Middle frontal gyrus (tissue), 1 donor: ENCODE data around the gene MICAL3.
"Not testable (repeated sequence)": the region's sequence is repeated elsewhere in the genome, so short reads cannot be mapped to it uniquely, and the experiment has no call there.

Experiments
- DNase-seq: peaks from one replicate; pipeline ENCODE4 v3.0.0-alpha.2; 2015; ENCODE audit warnings: low spot score; ENCODE audit errors: extremely low spot score

The MICAL3 gene

GRCh38 chr22:17939011-17939410, 85.3 kb downstream of the MICAL3 start:
- DNase-seq = no peak

- no peak for DNase-seq
Measured at GRCh38 chr22:17938484-17938924, 85.9 kb downstream of the MICAL3 start.

GRCh38 chr22:17932457-17932856, 91.9 kb downstream of the MICAL3 start:
- not testable (repeated sequence) for DNase-seq

GRCh38 chr22:17931400-17931825, 92.9 kb downstream of the MICAL3 start:
- no peak for DNase-seq

GRCh38 chr22:17930455-17931313, 93.7 kb downstream of the MICAL3 start:
- DNase-seq = no peak

GRCh38 chr22:17929909-17930308, 94.5 kb downstream of the MICAL3 start:
- DNase-seq = no peak

GRCh38 chr22:17928391-17928790, 96.0 kb downstream of the MICAL3 start:
- DNase-seq = no peak

- no peak for DNase-seq
Measured at GRCh38 chr22:17927062-17927461, 97.3 kb downstream of the MICAL3 start.

GRCh38 chr22:17926516-17926915, 97.8 kb downstream of the MICAL3 start:
- no peak for DNase-seq

- DNase-seq = no peak
Measured at GRCh38 chr22:17925431-17925841, 98.9 kb downstream of the MICAL3 start.

- no peak for DNase-seq
Measured at GRCh38 chr22:17924735-17925364, 99.5 kb downstream of the MICAL3 start.

- no peak for DNase-seq
Measured at GRCh38 chr22:17924076-17924475, 100.3 kb downstream of the MICAL3 start.

- no peak for DNase-seq
Measured at GRCh38 chr22:17922925-17923903, 101.1 kb downstream of the MICAL3 start.

GRCh38 chr22:17921871-17922821, 102.2 kb downstream of the MICAL3 start:
- DNase-seq = no peak

- no peak for DNase-seq
Measured at GRCh38 chr22:17920992-17921650, 103.2 kb downstream of the MICAL3 start.

GRCh38 chr22:17920145-17920605, 104.2 kb downstream of the MICAL3 start:
- no peak for DNase-seq

- no peak for DNase-seq
Measured at GRCh38 chr22:17919276-17920144, 104.9 kb downstream of the MICAL3 start.

- DNase-seq = no peak
Measured at GRCh38 chr22:17918840-17919239, 105.5 kb downstream of the MICAL3 start.
